IMR-90 (cell line): ENCODE data around the gene ST6GALNAC3.

Source experiments
- BHLHE40 ChIP-seq: fragments of 150-350 bp; IDR thresholded peaks from 2 replicates; pipeline ENCODE4 v1.6.1; 2016; ENCODE audit warnings: mild to moderate bottlenecking, low read depth, low read length
- CEBPB ChIP-seq: IDR thresholded peaks from 2 replicates; pipeline ENCODE4 v1.6.1; 2012; ENCODE audit warnings: low read depth, low read length, improper control_type of control experiment
- CTCF ChIP-seq: conservative IDR thresholded peaks from 2 replicates; pipeline ENCODE4 v1.5.1; 2012; ENCODE audit warnings: mild to moderate bottlenecking, low read depth, low read length, improper control_type of control experiment
- ELK1 ChIP-seq: fragments of 150-350 bp; IDR thresholded peaks from 2 replicates; pipeline ENCODE4 v1.6.1; 2016; ENCODE audit warnings: low read depth, mild to moderate bottlenecking, low read length, moderate library complexity, borderline replicate concordance
- FOS ChIP-seq: fragments of 150-350 bp; IDR thresholded peaks from 2 replicates; pipeline ENCODE4 v1.6.1; 2016; ENCODE audit warnings: low read depth, low read length
- MAFK ChIP-seq: IDR thresholded peaks from 2 replicates; pipeline ENCODE4 v1.6.1; 2012; ENCODE audit warnings: low read depth, low read length, improper control_type of control experiment
- MAZ ChIP-seq: IDR thresholded peaks from 2 replicates; pipeline ENCODE4 v1.6.1; 2012; ENCODE audit warnings: low read depth, mild to moderate bottlenecking, low read length, improper control_type of control experiment, moderate library complexity, borderline replicate concordance
- MXI1 ChIP-seq: IDR thresholded peaks from 2 replicates; pipeline ENCODE4 v1.6.1; 2012; ENCODE audit warnings: low read depth, mild to moderate bottlenecking, low read length, moderate library complexity, borderline replicate concordance
- NFE2L2 ChIP-seq: fragments of 150-350 bp; IDR thresholded peaks from 2 replicates; pipeline ENCODE4 v1.6.1; 2016; ENCODE audit warnings: low read depth, mild to moderate bottlenecking, low read length
- POLR2A ChIP-seq: IDR thresholded peaks from 2 replicates; pipeline ENCODE4 v1.6.1; 2012; ENCODE audit warnings: mild to moderate bottlenecking, low read depth, low read length
- RAD21 ChIP-seq: IDR thresholded peaks from 2 replicates; pipeline ENCODE4 v1.6.1; 2012; ENCODE audit warnings: low read length, improper control_type of control experiment
- RFX5 ChIP-seq: IDR thresholded peaks from 2 replicates; pipeline ENCODE4 v1.8.0; 2012; ENCODE audit warnings: low read depth, mild to moderate bottlenecking, low read length, moderate library complexity
- SMC3 ChIP-seq: fragments of 150-350 bp; IDR thresholded peaks from 2 replicates; pipeline ENCODE4 v1.6.1; 2016; ENCODE audit warnings: low read depth, mild to moderate bottlenecking, antibody characterized with exemption, low read length, moderate library complexity
- USF2 ChIP-seq: fragments of 150-350 bp; IDR thresholded peaks from 2 replicates; pipeline ENCODE4 v1.6.1; 2017; ENCODE audit warnings: mild to moderate bottlenecking, antibody characterized with exemption, low read length, low read depth

GRCh38 chr1:76418531-76418930 is 344.0 kb downstream of the ST6GALNAC3 start:
- TF ChIP-seq CTCF (no peak), SMC3 (no peak), MXI1 (no peak), MAZ (no peak), POLR2A (no peak), RFX5 (no peak), NFE2L2 (no peak), RAD21 (no peak), USF2 (no peak), CEBPB (no peak), BHLHE40 (no peak), MAFK (no peak), ELK1 (no peak), FOS (no peak)
